Panc1 (cell line): ENCODE results near the gene PDE6A. TPM values are rescaled to one million over a fixed set of nuclear protein-coding genes. Genes with fewer than 3 reads are reported as not detected.

Experiments used
- ATAC-seq: fragments of 200-7000 bp; cut with Tn5 transposase; 2 replicates; pipeline ENCODE4 v1.9.1; 2020; ENCODE audit warnings: mild to moderate bottlenecking, moderate library complexity
- BruUV-seq: library from RNA; stranded (reverse); fragments of 400-500 nt; replicated peaks from 2 replicates; lab custom pipeline; 2021; lab: Mats Ljungman, UMichigan
- CTCF ChIA-PET: fragments of 300-600 bp; sonication (Branson Sonifier 250); formaldehyde crosslinking; loops from one replicate; lab custom pipeline; 2022; ENCODE audit warnings: antibody characterized with exemption; lab: Charles Lee
- POLR2A ChIA-PET: fragments of 300-600 bp; sonication (Branson Sonifier 250); formaldehyde crosslinking; loops from one replicate; lab custom pipeline; 2022; ENCODE audit warnings: antibody characterized with exemption; lab: Charles Lee
- DNase-seq: peaks from one replicate; pipeline ENCODE4 v3.0.0-alpha.2; 2010; ENCODE audit warnings: low read depth, low spot score
- H3K27ac ChIP-seq: 2 replicates; pipeline ENCODE4 v1.5.1; 2011; ENCODE audit warnings: mild to moderate bottlenecking, low read length, inconsistent platforms
- H3K27me3 ChIP-seq: fragments of 200-500 bp; sonication (Bioruptor generic); 2 replicates; pipeline ENCODE4 v1.6.0; 2014; ENCODE audit warnings: low read length, inconsistent platforms; ENCODE audit not compliant: control insufficient read depth, insufficient read depth
- H3K36me3 ChIP-seq: fragments of 200-500 bp; sonication (Bioruptor generic); 2 replicates; pipeline ENCODE4 v1.5.1; 2014; ENCODE audit warnings: inconsistent platforms, mild to moderate bottlenecking, low read length, moderate library complexity; ENCODE audit not compliant: control insufficient read depth, insufficient read depth
- H3K4me1 ChIP-seq: 2 replicates; pipeline ENCODE4 v1.5.1; 2011; ENCODE audit warnings: inconsistent platforms, mild to moderate bottlenecking, low read length, moderate library complexity; ENCODE audit not compliant: control insufficient read depth, insufficient read depth
- H3K4me3 ChIP-seq, 2 experiments: 2 replicates each; pipeline ENCODE4 v1.5.1; 2011 to 2012; ENCODE audit warnings: low read depth in 2 of 2, low read length in 2 of 2, mild to moderate bottlenecking in 2 of 2, inconsistent platforms in 1 of 2, moderate library complexity in 1 of 2
- H3K9me3 ChIP-seq: fragments of 200-500 bp; sonication (Bioruptor generic); 2 replicates; pipeline ENCODE4 v1.5.1; 2014; ENCODE audit warnings: low read depth, mild to moderate bottlenecking, inconsistent platforms, low read length, moderate library complexity; ENCODE audit not compliant: control insufficient read depth, insufficient read depth
- POLR2AphosphoS5 ChIP-seq: IDR thresholded peaks from 2 replicates; pipeline ENCODE4 v1.6.1; 2012; ENCODE audit warnings: mild to moderate bottlenecking, low read depth, low read length, moderate library complexity
- SIN3A ChIP-seq: IDR thresholded peaks from 2 replicates; pipeline ENCODE4 v1.6.1; 2012; ENCODE audit warnings: low read depth, mild to moderate bottlenecking, low read length, moderate library complexity, borderline replicate concordance; ENCODE audit not compliant: insufficient read depth
- TCF7L2 ChIP-seq: IDR thresholded peaks from 2 replicates; pipeline ENCODE4 v1.6.1; 2011; ENCODE audit warnings: mild to moderate bottlenecking, low read depth, low read length, inconsistent platforms
- in situ Hi-C: cut with HindIII; loops from 2 replicates; pipeline ENCODE4 v1.10.0; 2016; ENCODE audit warnings: low sequenced_read_pairs, low pct_unique_long_range_greater_than_20kb
- intact Hi-C: fragments of 100-400 bp; cut with micrococcal nuclease; formaldehyde crosslinking; loops from one replicate; pipeline ENCODE4 v1.10.0; 2022; ENCODE audit not compliant: unreplicated experiment
- total RNA-seq: library from RNA; stranded (reverse); gene quantifications from one replicate; pipeline ENCODE4 v1.2.1, GENCODE V29; 2021; ENCODE audit not compliant: unreplicated experiment
- TF ChIP-seq, protein P1 (sequence below), 2 experiments: IDR thresholded peaks; 2 replicates each; pipeline ENCODE4 v1.6.1; 2011 to 2012; ENCODE audit warnings: low read depth in 2 of 2, control low read depth in 1 of 2, low read length in 1 of 2, mild to moderate bottlenecking in 1 of 2, moderate library complexity in 1 of 2; ENCODE audit not compliant: insufficient read depth in 1 of 2
- TF ChIP-seq, protein P2 (sequence below): fragments of 450-650 bp; IDR thresholded peaks from 2 replicates; pipeline ENCODE4 v1.5.1; 2017; ENCODE audit warnings: mild to moderate bottlenecking

PDE6A gene
- total RNA-seq, 1 experiment from 2014 or later: 0.33 TPM

DNA sequence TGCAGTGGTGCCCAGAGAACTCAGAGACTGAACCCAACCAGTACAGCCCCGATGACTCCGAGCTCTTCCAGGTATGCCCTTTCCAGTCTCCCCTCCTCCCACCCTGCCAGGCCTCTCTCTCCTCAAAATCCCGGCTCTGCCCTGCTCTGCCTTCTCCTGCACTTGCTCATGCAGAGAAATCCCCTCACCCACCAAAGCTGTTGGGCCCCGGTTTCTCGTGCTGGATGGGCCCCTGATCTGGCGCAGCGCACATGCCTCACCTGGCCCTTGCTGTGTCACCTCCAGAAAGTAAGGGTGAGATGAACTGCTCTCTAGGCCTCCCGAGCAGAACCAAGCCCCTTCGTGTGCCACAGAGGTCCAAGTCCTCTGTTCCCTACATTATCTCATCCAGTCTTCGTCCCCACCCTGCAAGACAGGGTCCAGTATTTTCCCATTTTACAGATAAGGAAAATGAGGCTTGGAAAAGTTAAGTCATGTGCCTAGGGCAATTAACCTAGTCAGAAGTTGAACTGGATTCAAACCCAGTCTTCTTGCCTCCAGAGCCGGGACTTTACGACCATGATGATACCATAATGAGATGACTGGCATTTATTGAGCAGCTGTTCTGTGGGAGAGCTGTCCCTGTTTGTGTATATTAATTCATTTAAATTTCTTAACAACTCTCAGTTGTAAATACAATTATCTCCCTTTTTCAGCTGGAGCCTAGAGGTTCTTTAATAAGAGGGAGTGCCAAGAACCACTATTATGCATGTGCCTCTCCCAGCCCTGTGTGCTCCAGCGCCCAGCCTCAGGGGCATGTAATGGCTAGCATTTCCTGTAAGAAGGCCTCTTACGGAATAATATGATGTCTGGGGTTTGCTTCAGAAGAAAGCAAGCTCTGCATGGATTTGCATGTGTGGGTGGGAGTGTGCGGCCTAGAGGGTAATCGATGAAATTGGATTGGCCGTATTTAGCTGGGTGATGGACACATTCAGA, 123.8 kb downstream of the PDE6A start:
- Histone ChIP-seq H3K27ac (no peak overlapping the region), H3K4me1 (no peaks in the 10 kb centered on the region), H3K36me3 (no peaks in the 10 kb centered on the region), H3K9me3 (no peaks in the 10 kb centered on the region), H3K27me3 (no peaks in the 10 kb centered on the region), H3K4me3 (no peak overlapping the region)
- in situ Hi-C loops: no loop called here
- TF ChIP-seq, protein P1, sequence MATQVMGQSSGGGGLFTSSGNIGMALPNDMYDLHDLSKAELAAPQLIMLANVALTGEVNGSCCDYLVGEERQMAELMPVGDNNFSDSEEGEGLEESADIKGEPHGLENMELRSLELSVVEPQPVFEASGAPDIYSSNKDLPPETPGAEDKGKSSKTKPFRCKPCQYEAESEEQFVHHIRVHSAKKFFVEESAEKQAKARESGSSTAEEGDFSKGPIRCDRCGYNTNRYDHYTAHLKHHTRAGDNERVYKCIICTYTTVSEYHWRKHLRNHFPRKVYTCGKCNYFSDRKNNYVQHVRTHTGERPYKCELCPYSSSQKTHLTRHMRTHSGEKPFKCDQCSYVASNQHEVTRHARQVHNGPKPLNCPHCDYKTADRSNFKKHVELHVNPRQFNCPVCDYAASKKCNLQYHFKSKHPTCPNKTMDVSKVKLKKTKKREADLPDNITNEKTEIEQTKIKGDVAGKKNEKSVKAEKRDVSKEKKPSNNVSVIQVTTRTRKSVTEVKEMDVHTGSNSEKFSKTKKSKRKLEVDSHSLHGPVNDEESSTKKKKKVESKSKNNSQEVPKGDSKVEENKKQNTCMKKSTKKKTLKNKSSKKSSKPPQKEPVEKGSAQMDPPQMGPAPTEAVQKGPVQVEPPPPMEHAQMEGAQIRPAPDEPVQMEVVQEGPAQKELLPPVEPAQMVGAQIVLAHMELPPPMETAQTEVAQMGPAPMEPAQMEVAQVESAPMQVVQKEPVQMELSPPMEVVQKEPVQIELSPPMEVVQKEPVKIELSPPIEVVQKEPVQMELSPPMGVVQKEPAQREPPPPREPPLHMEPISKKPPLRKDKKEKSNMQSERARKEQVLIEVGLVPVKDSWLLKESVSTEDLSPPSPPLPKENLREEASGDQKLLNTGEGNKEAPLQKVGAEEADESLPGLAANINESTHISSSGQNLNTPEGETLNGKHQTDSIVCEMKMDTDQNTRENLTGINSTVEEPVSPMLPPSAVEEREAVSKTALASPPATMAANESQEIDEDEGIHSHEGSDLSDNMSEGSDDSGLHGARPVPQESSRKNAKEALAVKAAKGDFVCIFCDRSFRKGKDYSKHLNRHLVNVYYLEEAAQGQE (IDR thresholded peaks at IDR 0.05; ENCODE audit: insufficient read depth in 1 of 2, low read depth in 2 of 2, low read length in 1 of 2): no peak
- no peak for TF ChIP-seq SIN3A
- TF ChIP-seq TCF7L2: no peak
- TF ChIP-seq, protein P2, sequence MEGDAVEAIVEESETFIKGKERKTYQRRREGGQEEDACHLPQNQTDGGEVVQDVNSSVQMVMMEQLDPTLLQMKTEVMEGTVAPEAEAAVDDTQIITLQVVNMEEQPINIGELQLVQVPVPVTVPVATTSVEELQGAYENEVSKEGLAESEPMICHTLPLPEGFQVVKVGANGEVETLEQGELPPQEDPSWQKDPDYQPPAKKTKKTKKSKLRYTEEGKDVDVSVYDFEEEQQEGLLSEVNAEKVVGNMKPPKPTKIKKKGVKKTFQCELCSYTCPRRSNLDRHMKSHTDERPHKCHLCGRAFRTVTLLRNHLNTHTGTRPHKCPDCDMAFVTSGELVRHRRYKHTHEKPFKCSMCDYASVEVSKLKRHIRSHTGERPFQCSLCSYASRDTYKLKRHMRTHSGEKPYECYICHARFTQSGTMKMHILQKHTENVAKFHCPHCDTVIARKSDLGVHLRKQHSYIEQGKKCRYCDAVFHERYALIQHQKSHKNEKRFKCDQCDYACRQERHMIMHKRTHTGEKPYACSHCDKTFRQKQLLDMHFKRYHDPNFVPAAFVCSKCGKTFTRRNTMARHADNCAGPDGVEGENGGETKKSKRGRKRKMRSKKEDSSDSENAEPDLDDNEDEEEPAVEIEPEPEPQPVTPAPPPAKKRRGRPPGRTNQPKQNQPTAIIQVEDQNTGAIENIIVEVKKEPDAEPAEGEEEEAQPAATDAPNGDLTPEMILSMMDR: no peak
- TF ChIP-seq POLR2AphosphoS5: no peak
- CTCF ChIA-PET: interaction anchor here (0.6 kb wide), 1 partner anchor 64 kb away, joined by 3 read pairs; no protein-coding TSS in a partner anchor
- intact Hi-C loops: no loop called here
- DNase-seq (no peak), ATAC-seq (no peak)
- POLR2A ChIA-PET: no interaction called here
- no TSS peak for BruUV-seq

DNA sequence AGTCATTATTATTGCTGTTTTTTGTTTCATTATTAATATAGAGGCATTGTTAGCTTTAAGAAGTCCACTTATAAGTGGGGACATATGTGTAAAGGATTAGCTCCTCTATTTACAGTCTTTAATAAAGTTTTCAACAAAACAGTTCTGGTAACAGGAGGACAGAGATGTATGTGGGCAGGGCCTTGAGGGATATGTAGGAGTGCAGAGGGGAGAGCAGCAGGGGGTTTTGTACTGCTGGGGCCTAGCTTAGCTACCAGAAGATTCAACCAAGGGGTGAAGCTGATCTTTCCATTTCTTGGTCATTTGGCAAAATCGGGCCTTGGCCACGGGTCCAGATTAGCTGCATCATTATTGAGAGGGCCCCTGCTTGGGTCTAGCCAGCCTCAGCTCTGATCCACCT, 124.6 kb downstream of the PDE6A start:
- no peaks in the 10 kb centered on the region for H3K4me1 ChIP-seq
- H3K9me3 ChIP-seq: no peaks in the 10 kb centered on the region
- BruUV-seq: no TSS peak
- H3K36me3 ChIP-seq: no peaks in the 10 kb centered on the region
- ChIA-PET CTCF (no interaction called here), POLR2A (no interaction called here)
- TF ChIP-seq TCF7L2: no peak
- TF ChIP-seq, protein P1 (IDR thresholded peaks at IDR 0.05; ENCODE audit: insufficient read depth in 1 of 2, low read depth in 2 of 2, low read length in 1 of 2): no peak
- TF ChIP-seq SIN3A: no peak
- TF ChIP-seq, protein P2: no peak
- no peak for TF ChIP-seq POLR2AphosphoS5
- ATAC-seq (no peak), DNase-seq (no peak)
- in situ Hi-C loops (no loop called here), intact Hi-C loops (no loop called here)
- no peaks in the 10 kb centered on the region for H3K27me3 ChIP-seq
- no peak overlapping the region for H3K4me3 ChIP-seq
- no peak overlapping the region for H3K27ac ChIP-seq
